ENCODE measurements around the gene GALNT17. TPM values are rescaled to one million over a fixed set of nuclear protein-coding genes. Genes with fewer than 3 reads are reported as not detected.

Gene GALNT17
- total RNA-seq, 1 experiment from 2014 or later = not detected

- Histone ChIP-seq H3K4me1 (ENCODE audit: control insufficient read depth, insufficient read depth, low read length) (no peaks in the 10 kb centered on the region), H3K4me3 (ENCODE audit: low read depth in 2 of 2, low read length in 2 of 2) (no peak overlapping the region), H3K9me3 (ENCODE audit: control insufficient read depth, insufficient read depth, low read depth, low read length) (no peaks in the 10 kb centered on the region), H3K27me3 (ENCODE audit: control insufficient read depth, insufficient read depth, low read length) (no peaks in the 10 kb centered on the region), H3K36me3 (ENCODE audit: control insufficient read depth, insufficient read depth, low read length) (no peaks in the 10 kb centered on the region), H3K27ac (ENCODE audit: low read length) (no peak overlapping the region)
- ATAC-seq (no peak), DNase-seq (ENCODE audit: low read depth, low spot score) (no peak)
- TF ChIP-seq REST (IDR thresholded peaks at IDR 0.05; ENCODE audit: insufficient read depth in 1 of 2, low read depth in 2 of 2, low read length in 1 of 2) (no peak), SIN3A (IDR thresholded peaks at IDR 0.05; ENCODE audit: borderline replicate concordance, insufficient read depth, low read depth, low read length) (no peak), TCF7L2 (IDR thresholded peaks at IDR 0.05; ENCODE audit: low read depth, low read length) (no peak)
- TF ChIP-seq, protein P1, sequence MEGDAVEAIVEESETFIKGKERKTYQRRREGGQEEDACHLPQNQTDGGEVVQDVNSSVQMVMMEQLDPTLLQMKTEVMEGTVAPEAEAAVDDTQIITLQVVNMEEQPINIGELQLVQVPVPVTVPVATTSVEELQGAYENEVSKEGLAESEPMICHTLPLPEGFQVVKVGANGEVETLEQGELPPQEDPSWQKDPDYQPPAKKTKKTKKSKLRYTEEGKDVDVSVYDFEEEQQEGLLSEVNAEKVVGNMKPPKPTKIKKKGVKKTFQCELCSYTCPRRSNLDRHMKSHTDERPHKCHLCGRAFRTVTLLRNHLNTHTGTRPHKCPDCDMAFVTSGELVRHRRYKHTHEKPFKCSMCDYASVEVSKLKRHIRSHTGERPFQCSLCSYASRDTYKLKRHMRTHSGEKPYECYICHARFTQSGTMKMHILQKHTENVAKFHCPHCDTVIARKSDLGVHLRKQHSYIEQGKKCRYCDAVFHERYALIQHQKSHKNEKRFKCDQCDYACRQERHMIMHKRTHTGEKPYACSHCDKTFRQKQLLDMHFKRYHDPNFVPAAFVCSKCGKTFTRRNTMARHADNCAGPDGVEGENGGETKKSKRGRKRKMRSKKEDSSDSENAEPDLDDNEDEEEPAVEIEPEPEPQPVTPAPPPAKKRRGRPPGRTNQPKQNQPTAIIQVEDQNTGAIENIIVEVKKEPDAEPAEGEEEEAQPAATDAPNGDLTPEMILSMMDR (IDR thresholded peaks at IDR 0.05) = no peak
- in situ Hi-C loops (cut with HindIII; ENCODE audit: low pct_unique_long_range_greater_than_20kb, low sequenced_read_pairs) (no loop called here), intact Hi-C loops (cut with micrococcal nuclease; ENCODE audit: unreplicated experiment) (no loop called here)
- BruUV-seq (replicated peaks) = no TSS peak
- CTCF ChIA-PET = no interaction called here
- POLR2A ChIA-PET = no interaction called here
Measured at GRCh38 chr7:71408271-71408670, 276.3 kb downstream of the GALNT17 start.

DNA sequence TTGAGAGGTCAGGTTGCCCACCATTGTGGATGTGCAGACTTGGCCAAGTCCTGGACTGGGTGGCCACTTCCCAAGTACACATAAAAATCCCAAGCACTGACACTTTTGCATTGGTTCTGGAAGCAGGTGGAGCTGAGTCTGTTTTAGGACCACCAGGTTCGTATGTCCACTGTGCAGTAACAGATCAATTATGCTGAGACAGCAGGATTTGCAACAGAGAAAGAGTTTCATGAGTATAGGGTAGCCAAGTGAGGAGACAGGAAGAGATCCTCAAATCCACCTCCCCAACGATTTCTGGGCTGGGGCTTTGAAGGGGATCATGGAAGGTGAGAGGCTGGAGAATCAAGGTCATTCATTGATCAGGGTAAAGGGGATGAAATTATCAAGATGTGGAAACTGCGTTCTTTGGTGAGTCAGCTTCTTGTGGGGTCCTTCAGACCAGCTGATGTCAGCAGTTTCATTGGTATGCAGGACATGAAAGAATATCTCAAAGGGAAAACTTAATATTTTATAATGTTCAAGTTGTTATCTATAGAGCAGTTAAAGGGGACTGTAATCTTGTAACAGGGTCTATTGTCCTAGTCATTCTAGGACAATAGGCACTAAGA is 277.7 kb downstream of the GALNT17 start:
- Histone ChIP-seq H3K36me3 (ENCODE audit: control insufficient read depth, insufficient read depth, low read length) (no peaks in the 10 kb centered on the region), H3K4me1 (ENCODE audit: control insufficient read depth, insufficient read depth, low read length) (no peaks in the 10 kb centered on the region), H3K27me3 (ENCODE audit: control insufficient read depth, insufficient read depth, low read length) (no peaks in the 10 kb centered on the region), H3K9me3 (ENCODE audit: control insufficient read depth, insufficient read depth, low read depth, low read length) (no peaks in the 10 kb centered on the region), H3K27ac (ENCODE audit: low read length) (no peak overlapping the region), H3K4me3 (ENCODE audit: low read depth in 2 of 2, low read length in 2 of 2) (no peak overlapping the region)
- DNase-seq (ENCODE audit: low read depth, low spot score) (no peak), ATAC-seq (no peak)
- no peak for TF ChIP-seq POLR2AphosphoS5 (IDR thresholded peaks at IDR 0.05; ENCODE audit: low read depth, low read length)
- no peak for TF ChIP-seq TCF7L2 (IDR thresholded peaks at IDR 0.05; ENCODE audit: low read depth, low read length)
- no peak for TF ChIP-seq SIN3A (IDR thresholded peaks at IDR 0.05; ENCODE audit: borderline replicate concordance, insufficient read depth, low read depth, low read length)
- TF ChIP-seq, protein P1 (IDR thresholded peaks at IDR 0.05) = no peak
- TF ChIP-seq REST (IDR thresholded peaks at IDR 0.05; ENCODE audit: insufficient read depth in 1 of 2, low read depth in 2 of 2, low read length in 1 of 2) = no peak
- no TSS peak for BruUV-seq (replicated peaks)
- in situ Hi-C loops (cut with HindIII; ENCODE audit: low pct_unique_long_range_greater_than_20kb, low sequenced_read_pairs) = no loop called here
- ChIA-PET CTCF (no interaction called here), POLR2A (no interaction called here)
- intact Hi-C loops (cut with micrococcal nuclease; ENCODE audit: unreplicated experiment) = no loop called here
